Stimulated activated CD8-positive, alpha-beta memory T cell treated with anti-CD3 and anti-CD28 coated beads, Interleukin-15, amount 100 ng/mL, for 1 hour (primary cell): Measurements from ENCODE around the gene CA10.

ENCODE experiments used
- DNase-seq: peaks from one replicate; pipeline ENCODE4 v3.0.0-alpha.2; 2020; ENCODE audit warnings: low read depth

Gene CA10

GRCh38 chr17:51817117-51817516 is 341.4 kb downstream of the CA10 start:
- DNase-seq = no peak

- DNase-seq = no peak
Measured at GRCh38 chr17:51815097-51815496, 343.4 kb downstream of the CA10 start.

GRCh38 chr17:51814521-51814920 is 344.0 kb downstream of the CA10 start:
- DNase-seq = no peak

GRCh38 chr17:51813784-51814174 is 344.7 kb downstream of the CA10 start:
- DNase-seq = no peak

GRCh38 chr17:51813140-51813783 is 345.3 kb downstream of the CA10 start:
- DNase-seq = no peak

DNA sequence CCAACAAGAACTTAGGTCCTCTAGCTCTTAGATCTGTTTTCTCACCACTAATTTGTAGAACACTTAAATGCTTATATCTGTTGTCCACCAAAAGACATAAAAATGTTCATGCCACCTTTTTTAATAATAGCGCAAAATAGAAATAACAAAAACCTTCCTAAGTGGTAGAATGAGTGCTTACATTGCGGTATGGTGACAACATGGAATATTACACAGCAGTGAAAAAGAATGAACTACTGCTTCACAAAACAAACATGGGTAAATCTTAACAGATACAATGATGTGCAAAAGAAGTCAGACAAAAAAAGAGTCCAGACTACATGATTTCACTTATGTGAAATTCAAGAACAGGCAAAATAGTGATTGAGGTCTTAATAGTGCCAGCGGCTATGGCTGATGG is 351.1 kb downstream of the CA10 start:
- DNase-seq = no peak

- no peak for DNase-seq
Measured at GRCh38 chr17:51805765-51806164, 352.7 kb downstream of the CA10 start.

DNA sequence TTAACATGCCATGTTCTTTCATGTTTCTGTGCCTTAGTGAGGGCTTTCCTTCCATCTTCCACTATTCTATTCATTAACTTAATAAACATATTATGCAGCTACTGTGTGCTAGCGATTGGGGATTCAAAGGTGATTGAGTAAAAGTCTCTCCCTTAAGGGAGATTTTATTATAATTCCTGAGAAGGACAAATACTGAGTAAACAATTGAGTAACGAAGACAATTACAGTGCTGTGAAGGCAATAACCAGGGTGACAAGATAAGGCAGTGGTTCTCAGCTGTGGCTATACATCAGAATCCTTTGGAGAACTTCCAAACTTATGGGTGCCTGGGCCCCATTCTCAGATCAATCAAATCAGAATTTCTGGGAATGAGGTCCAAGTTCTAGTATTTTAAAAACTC is 353.3 kb downstream of the CA10 start:
- no peak for DNase-seq

DNA sequence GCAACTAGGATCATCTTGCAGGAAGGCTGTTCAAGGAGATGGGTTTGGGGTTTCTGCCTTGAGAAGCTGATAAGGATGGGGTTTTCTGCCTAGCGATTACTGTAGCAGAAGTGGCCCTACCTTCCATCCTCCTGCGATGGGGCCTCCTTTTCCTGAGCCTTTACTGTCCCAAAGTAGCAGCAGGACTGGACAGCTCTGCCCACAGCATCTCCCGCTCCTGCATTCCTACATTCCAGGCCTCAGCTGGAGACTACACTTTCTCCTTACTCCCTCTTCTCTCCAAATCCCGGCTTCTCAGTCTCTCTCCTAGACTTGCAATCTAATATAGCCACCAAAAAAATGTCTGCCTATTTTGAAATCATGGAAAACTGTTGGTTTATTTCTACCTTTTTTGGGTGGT is 355.4 kb downstream of the CA10 start:
- DNase-seq = no peak

- no peak for DNase-seq
Measured at GRCh38 chr17:51802544-51802943, 356.0 kb downstream of the CA10 start.

- no peak for DNase-seq
Measured at GRCh38 chr17:51801626-51802025, 356.9 kb downstream of the CA10 start.

- DNase-seq = no peak
Measured at GRCh38 chr17:51799981-51800380, 358.5 kb downstream of the CA10 start.

- DNase-seq = no peak
Measured at GRCh38 chr17:51799240-51799639, 359.3 kb downstream of the CA10 start.

DNA sequence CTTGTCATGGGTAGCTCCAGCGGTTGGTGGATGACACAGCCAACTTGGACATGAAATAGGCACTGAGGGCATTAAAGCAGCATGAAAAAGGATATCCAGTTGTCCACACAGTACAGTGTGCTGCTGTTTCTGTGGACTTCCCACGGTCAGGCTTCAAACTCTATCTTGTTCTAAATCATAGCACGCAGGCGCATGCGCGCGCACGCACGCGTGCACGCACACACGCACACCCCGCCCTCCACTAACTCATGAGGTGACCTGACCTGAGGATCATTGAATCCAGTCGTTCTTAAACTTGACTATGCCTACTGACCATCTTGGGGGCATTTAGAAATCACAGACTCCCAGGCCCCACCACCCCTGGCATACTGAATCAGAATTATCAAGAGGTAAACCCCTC is 361.4 kb downstream of the CA10 start:
- no peak for DNase-seq

DNA sequence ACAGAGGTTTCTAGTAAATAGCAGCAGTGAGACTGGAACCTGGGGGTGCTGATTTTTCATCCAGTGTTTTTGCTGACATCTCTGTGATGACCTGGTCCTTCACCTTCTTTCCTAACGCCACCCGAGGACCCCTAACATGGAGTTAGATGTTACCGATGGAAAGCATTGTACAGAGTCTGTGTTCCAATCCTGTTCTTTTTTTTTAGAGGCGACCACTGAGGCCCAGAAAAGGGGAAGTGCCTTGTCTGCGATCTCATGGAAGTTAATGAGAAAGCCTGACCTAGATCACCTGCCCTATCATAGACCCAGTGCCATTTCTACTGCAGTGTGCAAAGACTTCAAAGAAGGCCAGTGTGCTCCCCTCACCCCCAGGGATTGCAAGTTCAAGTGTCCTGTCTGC is 362.5 kb downstream of the CA10 start:
- no peak for DNase-seq

DNA sequence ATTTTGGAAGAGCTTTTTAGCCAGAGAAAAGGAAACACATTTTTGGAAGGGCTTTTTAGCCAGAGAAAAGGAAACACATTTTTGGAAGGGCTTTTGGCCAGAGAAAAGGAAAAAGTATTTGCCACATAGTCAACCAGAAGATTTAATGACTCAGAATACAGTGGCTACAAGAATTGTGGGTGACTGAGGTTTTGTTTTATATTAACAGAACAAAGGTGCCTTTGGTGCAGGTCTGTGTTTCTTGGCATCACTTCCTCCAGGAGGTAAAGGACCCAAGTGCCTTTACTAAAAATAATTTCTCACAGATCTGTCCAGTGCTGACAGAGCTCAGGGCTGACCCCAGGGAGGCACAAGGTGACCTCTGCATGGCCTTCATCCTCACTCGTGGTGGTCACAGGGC is 363.1 kb downstream of the CA10 start:
- no peak for DNase-seq

- no peak for DNase-seq
Measured at GRCh38 chr17:51794466-51794865, 364.0 kb downstream of the CA10 start.

GRCh38 chr17:51793686-51794085 is 364.8 kb downstream of the CA10 start:
- no peak for DNase-seq

GRCh38 chr17:51778842-51779241 is 379.7 kb downstream of the CA10 start:
- no peak for DNase-seq

DNA sequence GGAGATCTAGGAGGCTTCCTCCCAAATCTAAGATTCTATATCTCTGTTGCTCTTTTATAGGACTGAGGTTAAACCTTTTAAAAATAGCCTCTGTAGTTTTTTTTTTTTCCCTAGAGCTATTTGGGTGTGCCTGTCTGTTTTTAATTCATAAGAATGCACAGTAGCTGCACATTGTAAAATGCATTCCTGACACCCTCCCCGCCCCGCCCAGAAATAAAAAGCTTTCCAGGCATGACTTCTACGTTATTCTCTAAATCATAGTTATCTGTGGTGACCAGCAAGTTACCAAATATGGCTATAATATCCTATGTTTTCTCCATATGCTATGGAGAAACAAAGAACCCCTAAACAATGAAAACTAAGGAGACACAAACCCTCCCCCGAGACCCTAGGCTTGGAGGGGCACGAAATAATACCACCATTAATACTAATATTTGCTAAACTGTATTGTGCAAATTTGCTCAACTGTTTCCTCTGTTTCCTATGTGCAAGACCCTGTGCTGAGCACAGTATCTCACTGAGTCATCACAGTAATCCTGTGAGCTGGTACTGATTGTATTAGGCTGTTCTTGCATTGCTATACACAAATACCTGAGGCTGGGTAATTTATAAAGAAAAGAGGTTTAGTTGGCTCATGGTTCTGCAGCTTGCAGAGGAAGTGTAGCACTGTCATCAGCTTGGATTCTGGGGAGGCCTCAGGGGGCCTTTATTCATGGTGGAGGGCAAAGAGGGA is 388.3 kb downstream of the CA10 start:
- DNase-seq = no peak

- DNase-seq = no peak
Measured at GRCh38 chr17:51769231-51769630, 389.3 kb downstream of the CA10 start.

GRCh38 chr17:51768706-51769105 is 389.8 kb downstream of the CA10 start:
- no peak for DNase-seq

DNA sequence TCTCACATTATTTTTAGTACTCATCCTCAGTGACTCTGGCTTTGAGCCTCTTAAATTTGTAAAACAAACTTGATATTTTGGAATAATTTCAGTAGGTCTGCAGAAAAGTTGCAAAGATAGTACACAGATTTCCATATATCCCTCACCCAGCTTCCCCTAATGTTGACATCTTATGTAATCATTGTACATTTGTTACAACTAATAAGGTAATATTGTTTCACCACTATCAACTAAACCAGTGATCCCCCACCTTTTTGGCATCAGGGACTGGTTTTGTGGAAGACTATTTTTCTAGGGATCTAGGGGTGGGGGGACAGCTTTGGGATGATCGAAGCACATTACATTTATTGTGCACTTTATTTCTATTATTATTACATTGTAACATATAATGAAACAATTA is 391.2 kb downstream of the CA10 start:
- no peak for DNase-seq
